ENCODE data around the gene PLG.
"Not testable (repeated sequence)": the region's sequence is repeated elsewhere in the genome, so short reads cannot be mapped to it uniquely, and the experiment has no call there.

Gene PLG

DNA sequence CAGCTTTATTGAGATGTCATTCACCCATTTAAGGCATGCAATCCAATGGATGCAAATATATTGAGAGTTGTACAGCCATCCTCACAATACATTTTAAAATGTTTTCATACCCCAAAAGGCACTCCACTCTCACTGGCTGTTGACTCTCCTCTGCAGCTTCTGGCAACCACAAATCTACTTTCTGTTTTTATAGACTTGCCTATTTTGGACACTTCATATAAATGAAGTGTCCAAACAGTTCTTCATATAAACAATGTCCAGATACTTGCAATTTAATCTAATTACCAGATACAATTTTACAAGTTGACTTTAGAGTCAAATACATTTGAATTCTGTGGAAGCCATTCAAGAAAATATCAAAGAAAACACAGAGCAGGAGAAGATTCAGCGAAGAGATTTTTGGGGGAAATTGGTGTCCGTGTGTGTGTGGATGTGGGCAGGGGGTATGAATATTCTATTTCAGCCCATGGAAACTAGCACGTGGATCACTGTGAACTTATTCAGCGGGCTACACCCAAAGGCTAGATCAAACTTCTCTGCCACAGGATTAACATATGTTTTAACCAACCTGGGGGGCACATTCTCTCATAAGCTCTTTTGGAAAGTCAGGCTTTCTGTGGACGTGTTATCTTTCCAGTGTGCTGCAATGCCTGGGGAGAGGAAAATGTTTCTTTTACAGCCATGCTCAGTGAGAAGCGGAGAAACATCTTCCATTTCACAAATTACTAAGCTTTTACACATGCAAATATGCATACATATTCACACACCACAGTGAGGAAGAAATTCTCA, 73.9 kb downstream of the PLG start:
- DNase-seq (ENCODE audit: low spot score): no peak

DNA sequence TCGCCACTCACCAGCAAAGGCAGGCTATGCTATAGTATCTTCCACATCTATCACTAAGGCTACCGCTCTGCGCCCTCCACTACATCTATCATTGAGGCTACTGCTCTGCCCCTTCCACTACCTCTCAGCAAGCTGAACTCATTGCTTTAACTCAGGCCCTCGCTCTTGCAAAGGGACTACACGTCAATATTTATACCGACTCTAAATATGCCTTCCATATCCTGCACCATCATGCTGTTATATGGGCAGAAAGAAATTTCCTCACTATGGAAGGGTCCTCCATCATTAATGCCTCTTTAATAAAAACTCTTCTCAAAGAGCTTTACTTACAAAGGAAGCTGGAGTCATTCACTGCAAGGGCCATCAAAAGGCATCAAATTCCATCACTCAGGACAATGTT, 77.1 kb downstream of the PLG start:
- DNase-seq (ENCODE audit: low spot score): not testable (repeated sequence)

DNA sequence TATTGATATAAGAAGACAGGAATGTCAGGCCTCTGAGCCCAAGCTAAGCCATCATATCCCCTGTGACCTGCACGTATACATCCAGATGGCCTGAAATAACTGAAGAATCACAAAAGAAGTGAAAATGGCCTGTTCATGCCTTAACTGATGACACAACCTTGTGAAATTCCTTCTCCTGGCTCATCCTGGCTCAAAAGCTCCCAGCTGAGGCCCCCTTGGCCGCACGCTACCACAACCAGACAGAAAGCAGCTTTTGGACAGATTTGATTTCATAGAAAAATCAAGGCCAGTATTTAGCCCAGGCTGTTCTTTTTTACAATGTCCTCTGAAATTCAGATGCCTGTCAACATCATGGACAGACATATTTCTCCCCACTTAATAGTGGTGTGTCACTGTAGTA, 78.6 kb downstream of the PLG start:
- not testable (repeated sequence) for DNase-seq (ENCODE audit: low spot score)

DNA sequence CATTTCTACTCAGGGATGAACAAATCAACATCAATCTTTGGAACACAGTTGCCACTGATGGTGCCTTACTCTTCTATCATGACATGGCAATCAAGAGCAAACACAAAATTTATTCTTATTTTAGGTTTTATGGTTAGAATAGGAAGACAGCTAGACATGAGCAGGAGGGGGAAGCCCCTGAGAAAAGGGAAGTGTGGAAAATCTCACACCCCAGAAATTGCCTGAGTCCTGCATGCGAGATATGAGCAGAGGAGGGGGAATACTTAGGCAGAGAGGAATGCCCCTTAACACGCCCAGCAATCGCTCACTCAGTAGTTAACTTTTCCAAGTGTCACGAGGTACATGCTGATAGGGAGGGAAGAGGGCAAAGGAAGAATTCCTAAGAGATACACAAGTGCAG, 79.3 kb downstream of the PLG start:
- DNase-seq (ENCODE audit: low spot score): no peak

DNA sequence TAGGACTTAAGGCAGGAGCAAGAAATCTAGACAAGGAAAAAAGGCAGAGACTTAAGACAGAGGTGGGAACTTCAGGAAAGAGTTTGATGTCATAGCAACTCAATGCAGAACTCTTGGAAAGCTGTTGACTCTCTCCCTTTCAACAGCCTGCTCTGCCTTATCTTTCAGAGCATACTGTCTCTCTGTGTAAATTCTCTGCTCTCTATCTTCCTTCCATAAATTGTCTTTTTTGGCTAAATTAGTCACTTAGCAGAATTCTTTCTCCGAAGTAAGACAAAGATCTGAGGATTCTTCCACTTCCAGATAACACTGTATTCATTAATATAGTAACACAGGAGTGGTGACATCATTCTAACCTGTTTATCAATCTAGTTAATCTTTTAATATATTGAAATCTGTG, 80.2 kb downstream of the PLG start:
- DNase-seq (ENCODE audit: low spot score): no peak

DNA sequence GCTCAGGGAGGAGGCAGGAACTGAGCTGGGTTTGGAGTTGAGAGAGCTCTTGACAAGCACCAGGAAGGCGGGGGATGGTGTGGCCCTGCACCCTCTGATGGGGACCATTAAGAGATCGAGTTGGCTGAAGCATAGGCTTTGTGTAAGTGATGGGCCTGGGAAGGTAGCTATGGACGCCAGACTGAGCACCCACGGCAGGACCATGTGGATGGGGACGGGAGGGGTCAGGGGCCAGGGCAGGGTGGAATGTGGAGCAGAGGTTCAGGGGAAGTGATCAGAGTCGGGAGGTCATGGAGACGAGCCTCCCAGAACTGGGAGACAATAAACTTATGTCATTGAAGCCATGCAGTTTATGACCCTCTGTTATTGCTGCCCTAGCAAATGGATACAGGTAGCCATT, 81.7 kb downstream of the PLG start:
- no peak for DNase-seq (ENCODE audit: low spot score)

DNA sequence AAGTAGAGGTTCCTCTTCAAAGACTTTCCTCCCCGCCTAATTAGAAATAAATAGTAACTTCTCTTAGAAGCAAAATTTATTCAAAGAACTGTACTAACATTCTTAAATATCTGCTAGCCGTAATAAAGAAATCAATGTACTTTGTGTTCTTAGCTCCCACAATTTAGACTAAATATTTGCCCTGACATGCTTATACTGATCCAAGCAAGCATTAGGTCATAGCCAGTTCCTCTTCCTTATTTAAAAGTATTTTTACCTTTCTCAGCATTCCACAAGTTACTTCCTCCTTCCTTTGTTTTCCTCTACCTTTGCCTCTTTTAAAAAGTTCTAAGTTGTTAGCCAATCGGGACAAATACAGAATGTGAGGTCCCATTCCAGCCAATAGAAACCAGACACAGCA, 86.1 kb downstream of the PLG start:
- not testable (repeated sequence) for DNase-seq (ENCODE audit: low spot score)

DNA sequence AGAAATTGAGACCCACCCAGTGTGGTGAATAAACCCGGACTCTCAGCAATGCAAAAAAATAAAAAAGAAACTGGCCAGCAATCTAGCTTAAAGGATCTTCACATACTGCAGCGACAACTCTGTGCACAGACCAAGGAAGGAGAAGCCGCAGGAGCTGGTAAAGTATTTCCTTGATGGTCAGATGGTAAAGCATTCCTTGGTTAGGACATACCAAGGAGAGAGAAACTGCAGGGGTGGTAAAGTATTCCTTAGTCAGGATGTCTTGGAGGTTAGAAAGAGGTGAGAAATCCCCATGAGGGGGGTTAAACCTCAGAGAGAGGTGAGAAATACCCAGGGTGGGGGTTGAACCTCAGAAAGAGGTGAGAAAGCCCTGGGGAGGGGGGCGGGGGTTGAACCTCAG, 86.8 kb downstream of the PLG start:
- DNase-seq (ENCODE audit: low spot score): no peak

DNA sequence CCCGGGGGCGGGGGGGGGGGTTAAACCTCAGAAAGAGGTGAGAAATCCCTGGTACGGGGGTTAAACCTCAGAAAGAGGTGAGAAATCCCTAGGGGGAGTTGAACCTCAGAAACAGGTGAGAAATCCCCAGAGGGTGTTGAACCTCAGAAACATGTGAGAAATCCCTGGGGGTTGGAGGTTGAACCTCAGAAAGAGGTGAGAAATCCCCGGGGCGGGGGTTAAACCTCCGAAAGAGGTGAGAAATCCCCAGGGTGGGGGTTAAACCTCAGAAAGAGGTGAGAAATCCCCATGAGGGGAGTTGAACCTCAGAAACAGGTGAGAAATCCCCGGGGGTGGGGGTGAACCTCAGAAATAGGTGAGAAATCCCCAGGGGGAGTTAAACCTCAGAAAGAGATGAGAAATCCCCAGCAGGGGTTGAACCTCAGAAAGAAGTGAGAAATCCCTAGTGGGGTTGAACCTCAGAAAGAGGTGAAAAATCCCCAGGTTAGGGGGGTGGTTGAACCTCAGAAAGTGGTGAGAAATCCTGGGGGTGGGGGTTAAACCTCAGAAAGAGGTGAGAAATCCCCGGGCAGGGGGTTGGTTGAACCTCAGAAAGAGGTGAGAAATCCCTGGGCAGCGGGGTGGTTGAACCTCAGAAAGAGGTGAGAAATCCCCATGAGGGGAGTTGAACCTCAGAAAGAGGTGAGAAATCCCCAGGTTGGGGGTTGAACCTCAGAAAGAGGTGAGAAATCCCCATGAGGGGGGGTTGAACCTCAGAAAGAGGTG, 87.4 kb downstream of the PLG start:
- DNase-seq (ENCODE audit: low spot score): no peak

DNA sequence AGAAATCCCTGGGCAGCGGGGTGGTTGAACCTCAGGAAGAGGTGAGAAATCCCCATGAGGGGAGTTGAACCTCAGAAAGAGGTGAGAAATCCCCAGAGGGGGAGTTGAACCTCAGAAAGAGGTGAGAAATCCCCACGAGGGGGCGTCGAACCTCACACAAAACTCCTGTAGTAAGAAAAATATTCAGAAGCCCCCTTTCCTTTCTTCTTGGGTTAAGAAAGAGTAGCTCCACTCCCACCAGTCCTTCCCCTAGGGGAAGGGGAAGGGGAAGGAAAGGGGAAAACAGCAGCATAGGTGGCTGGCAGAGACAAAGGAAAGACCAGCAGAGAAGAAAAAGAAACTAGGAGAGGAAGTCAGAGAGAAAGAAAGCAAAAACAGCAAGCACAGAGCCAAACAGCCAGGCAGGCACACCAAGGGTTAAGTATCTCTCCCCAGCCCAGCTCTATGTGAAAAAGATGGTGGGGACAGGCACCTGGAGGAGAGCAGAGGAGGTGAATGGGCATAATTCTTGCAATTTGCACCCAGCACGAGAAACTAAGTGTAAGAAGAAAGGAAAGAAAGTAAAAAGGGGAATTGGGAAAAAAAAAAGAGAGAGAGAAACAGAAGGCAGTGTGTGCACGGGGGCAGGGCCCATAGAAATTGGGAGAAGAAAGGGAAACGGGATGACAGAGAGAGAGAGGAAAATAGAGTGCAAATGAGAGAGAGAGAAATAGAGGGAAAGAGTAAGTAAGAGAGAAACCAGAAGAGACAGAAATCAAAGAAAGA, 88.2 kb downstream of the PLG start:
- no peak for DNase-seq (ENCODE audit: low spot score)

DNA sequence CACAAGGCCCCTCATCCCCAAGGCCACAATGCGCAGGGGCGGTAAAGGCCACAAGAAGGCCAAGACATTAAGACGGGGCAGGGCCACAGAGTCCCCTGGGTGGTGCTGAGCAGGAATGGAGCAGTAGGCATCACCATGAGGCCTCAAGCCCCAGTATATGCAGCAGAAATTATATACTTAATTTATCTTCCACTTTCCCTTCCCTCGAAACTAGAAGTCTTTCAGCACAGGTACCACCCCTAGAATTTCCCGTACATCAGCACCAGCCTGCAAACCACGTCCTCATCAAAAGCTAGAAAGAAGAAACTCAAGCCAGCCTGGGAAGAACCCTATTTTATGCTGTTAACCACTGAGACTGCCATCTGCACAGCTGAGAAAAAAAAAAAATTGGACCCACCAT, 89.4 kb downstream of the PLG start:
- DNase-seq (ENCODE audit: low spot score): no peak

DNA sequence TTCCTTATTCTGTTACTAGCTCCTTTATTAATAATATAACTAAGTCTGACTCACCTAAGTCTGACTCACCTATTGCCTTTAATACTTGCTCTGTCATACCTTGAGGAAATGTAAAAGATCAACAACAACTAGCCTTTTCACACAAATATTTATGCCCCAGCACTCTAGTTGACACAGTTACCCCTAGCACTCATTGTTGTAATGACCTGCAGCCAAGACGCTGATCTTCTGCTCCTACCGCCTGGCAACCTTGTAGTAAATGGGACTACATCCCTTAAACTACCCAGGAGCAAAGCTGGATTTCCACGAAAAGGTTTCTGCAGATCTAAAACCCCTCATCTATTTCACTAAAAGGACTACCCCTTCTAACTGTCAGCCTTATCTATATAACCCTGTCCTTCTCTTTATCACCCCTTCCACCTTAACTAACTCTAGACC, 90.0 kb downstream of the PLG start:
- DNase-seq (ENCODE audit: low spot score): no peak

DNA sequence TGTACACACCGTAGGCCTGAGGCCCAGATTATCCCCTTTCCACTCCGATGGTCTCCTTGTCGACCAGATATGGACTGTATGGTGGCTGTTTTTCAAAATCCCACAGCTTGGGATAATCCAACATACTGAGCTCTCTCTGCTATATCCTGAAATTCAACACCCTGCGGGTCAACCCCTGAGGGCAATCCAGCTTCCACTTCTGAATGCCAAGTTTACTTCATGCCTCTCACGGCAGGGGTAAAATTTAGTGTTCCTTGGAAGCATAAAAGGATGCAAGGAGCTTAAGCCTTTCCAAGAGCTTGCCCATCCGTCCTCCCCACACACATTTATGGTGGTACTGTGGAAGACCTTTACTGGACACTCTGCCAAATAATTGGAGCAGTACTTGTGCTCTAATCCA, 90.7 kb downstream of the PLG start:
- DNase-seq (ENCODE audit: low spot score): no peak

DNA sequence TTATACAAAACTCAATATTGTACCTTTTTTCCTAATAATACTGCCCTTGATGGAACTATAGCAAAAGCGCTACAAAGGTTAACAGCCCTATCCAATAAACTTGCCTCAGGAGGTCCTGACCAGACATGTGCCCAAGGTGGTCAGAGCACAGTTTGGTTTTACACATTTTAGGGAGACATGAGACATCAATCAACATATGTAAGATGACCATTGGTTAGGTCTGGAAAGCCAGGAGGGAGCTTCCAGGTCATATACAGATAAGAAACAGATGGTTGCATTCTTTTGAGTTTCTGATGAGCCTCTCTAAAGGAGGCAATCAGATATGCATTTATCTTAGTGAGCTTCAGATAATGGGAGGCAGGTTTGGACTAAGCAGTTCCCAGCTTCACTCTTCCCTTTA, 91.6 kb downstream of the PLG start:
- DNase-seq (ENCODE audit: low spot score): no peak

DNA sequence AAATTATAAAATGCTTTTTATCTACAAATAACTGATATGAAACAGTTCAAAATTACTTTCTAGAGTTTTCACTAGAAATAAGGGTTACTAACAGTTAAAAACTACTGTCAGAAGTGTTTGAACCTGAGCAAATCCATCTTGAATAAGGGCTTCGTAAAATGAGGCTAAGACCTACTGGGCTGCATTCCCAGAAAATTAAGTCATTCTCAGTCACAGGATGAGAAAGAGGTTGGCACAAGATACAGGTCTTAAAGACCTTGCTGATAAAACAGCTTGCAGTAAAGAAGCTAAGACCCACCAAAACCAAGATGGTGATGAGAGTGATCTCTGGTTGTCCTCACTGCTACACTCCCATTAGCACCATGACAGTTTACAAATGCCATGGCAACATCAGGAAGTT, 93.7 kb downstream of the PLG start:
- no peak for DNase-seq (ENCODE audit: low spot score)

DNA sequence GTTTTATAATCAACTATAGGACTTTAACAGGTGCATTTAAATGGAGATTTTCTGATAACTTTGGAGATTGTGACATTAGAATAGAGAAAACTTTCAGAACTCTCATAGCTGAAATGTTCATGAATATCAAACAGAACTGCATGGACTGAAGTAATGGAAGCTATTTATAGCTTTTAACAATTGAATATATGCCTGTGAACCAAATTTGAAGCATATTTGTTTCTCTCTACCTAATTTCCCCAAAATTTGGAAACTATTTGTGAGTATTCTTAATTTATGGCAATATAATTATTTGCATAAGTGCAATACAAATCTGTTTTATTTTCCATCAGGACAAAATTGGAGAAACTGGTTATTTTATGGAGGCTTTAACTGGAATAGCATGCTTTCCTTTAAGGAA, 96.6 kb downstream of the PLG start:
- DNase-seq (ENCODE audit: low spot score): no peak

DNA sequence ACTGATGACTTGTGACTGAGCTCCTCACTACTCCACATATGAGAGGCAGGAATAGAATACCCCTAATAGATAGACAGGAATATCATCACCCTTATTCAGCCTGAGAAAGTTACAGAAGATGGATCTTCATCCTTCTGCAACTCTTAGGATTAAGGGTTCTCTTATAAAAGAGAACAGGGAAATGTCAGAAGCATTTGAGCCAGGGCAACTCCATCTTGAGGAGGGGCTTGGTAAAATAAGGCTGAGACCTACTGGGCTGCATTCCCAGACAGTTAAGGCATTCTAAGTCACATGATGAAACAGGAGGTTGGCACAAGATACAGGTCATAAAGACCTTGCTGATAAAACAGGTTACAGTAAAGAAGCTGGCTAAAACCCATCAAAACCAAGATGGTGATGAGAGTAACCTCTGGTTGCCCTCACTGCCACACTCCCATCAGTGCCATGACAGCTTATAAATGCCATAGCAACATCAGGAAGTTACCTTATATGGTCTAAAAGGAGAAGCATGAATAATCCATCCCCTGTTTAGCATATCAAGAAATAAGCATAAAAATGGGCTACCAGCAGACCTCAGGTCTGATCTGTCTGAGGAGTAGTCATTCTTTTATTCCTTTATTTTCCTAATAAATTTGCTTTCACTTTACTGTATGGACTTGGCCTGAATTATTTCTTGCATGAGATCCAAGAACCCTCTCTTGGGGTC, 97.9 kb downstream of the PLG start:
- no peak for DNase-seq (ENCODE audit: low spot score)

DNA sequence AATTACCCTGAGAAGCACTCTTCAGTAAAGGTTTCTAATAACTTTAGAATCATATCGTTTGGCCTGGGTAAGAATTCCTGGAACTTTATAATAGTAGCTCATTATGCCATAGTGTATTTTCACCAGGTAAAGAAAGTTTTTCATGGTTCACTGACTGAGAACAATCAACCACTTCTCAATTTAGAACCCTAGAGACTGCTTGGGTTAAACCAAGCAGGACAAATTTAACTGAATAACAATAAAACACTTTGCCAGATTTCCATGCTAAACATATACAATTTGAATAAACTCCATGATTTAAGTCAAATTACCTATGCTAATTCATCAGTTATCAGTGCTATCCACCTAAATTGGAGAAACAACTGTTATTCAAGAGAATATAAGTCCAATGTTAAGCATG, 99.4 kb downstream of the PLG start:
- DNase-seq (ENCODE audit: low spot score): no peak

DNA sequence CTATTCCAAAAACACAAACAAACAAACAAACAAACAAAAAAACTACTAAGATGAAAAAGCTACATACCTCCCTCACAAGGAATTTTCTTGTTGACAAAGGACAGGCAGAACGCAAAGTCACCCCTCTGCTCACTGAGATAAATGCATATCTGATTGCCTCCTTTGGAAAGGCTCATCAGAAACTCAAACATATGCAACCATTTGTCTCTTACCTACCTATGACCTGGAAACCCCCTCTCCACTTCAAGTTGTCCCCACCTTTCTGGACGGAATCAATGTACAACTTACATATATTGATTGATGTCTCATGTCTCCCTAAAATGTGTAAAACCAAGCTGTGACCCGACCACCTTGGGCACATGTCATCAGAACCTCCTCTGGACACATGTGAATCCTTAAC, 100.0 kb downstream of the PLG start:
- DNase-seq (ENCODE audit: low spot score): not testable (repeated sequence)

Data from globus pallidus (tissue), 1 donor.